Thoracic aorta (tissue), 2 donors: ENCODE data around the gene PHF21B. TPM values are rescaled to one million over a fixed set of nuclear protein-coding genes. Genes with fewer than 3 reads are reported as not detected.

Experiments used
- ATAC-seq: fragments of 150-250 bp; one replicate; pipeline ENCODE4 v1.8.0; 2017; ENCODE audit warnings: low read depth; ENCODE audit not compliant: insufficient number of reproducible peaks, low FRiP score
- DNase-seq: peaks from one replicate; pipeline ENCODE4 v3.0.0-alpha.2; 2020; ENCODE audit warnings: low spot score
- H3K27ac ChIP-seq, 2 donors: fragments of 200-600 bp; sonication (generic); 1 replicate in 1 of 2; 2 replicates in 1 of 2; pipeline ENCODE4 v1.5.1; 2016; ENCODE audit warnings: mild to moderate bottlenecking in 2 of 2, moderate library complexity in 2 of 2
- H3K27me3 ChIP-seq: fragments of 200-600 bp; sonication (generic); replicated peaks from 2 replicates; pipeline ENCODE4 v1.6.0; 2016; ENCODE audit warnings: mild to moderate bottlenecking; ENCODE audit not compliant: insufficient read depth
- H3K36me3 ChIP-seq: fragments of 200-600 bp; sonication (generic); one replicate; pipeline ENCODE4 v1.5.1; 2016
- H3K4me1 ChIP-seq, 2 donors: fragments of 200-600 bp; sonication (generic); 1 replicate in 1 of 2; 2 replicates in 1 of 2; pipeline versions ENCODE4 v1.5.1 to v1.6.0; 2016; ENCODE audit warnings: low read depth in 2 of 2, mild to moderate bottlenecking in 1 of 2; ENCODE audit not compliant: control insufficient read depth in 1 of 2
- H3K4me3 ChIP-seq: fragments of 200-600 bp; sonication (generic); 2 replicates; pipeline ENCODE4 v1.5.1; 2016; ENCODE audit warnings: mild to moderate bottlenecking
- H3K9me3 ChIP-seq: fragments of 200-600 bp; sonication (generic); 2 replicates; pipeline ENCODE4 v1.5.1; 2016
- CTCF ChIP-seq: fragments of 200-600 bp; sonication (generic); IDR thresholded peaks from one replicate; pipeline ENCODE4 v1.5.1; 2019; ENCODE audit warnings: antibody characterized with exemption
- total RNA-seq, 2 donors: library from RNA; depleted of rRNA; stranded (reverse); fragments of >200 nt; gene quantifications; one replicate each; pipeline versions ENCODE4 v1.1.0 to v1.2.3, GENCODE V29; 2016

The PHF21B gene
- total RNA-seq, 2 donors from 2014 or later, result 2.1 TPM; not detected in 1

GRCh38 chr22:44885806-44886360, 123.9 kb downstream of the PHF21B start:
- DNase-seq, result no peak
- no peaks in the 10 kb centered on the region for H3K36me3 ChIP-seq
- H3K27me3 ChIP-seq, result no peaks in the 10 kb centered on the region
- no peaks in the 10 kb centered on the region for H3K9me3 ChIP-seq
- ATAC-seq, result no peak
- H3K4me3 ChIP-seq, result no peak overlapping the region
- no peak overlapping the region for H3K27ac ChIP-seq
- no peaks in the 10 kb centered on the region for H3K4me1 ChIP-seq
- TF ChIP-seq CTCF, result no peak

GRCh38 chr22:44884968-44885805, 124.6 kb downstream of the PHF21B start:
- ATAC-seq, result no peak
- no peak overlapping the region for H3K4me3 ChIP-seq
- H3K9me3 ChIP-seq, result no peaks in the 10 kb centered on the region
- no peak for TF ChIP-seq CTCF
- no peaks in the 10 kb centered on the region for H3K27me3 ChIP-seq
- no peak overlapping the region for H3K27ac ChIP-seq
- DNase-seq, result no peak
- no peaks in the 10 kb centered on the region for H3K4me1 ChIP-seq
- H3K36me3 ChIP-seq, result no peaks in the 10 kb centered on the region

GRCh38 chr22:44884562-44884961, 125.2 kb downstream of the PHF21B start:
- Histone ChIP-seq H3K4me3 (no peak overlapping the region), H3K9me3 (no peaks in the 10 kb centered on the region), H3K36me3 (no peaks in the 10 kb centered on the region), H3K27me3 (no peaks in the 10 kb centered on the region), H3K4me1 (no peaks in the 10 kb centered on the region), H3K27ac (no peak overlapping the region)
- DNase-seq (no peak), ATAC-seq (no peak)
- TF ChIP-seq CTCF, result no peak

GRCh38 chr22:44883011-44883421, 126.8 kb downstream of the PHF21B start:
- Histone ChIP-seq H3K9me3 (no peaks in the 10 kb centered on the region), H3K4me3 (no peak overlapping the region), H3K27me3 (no peaks in the 10 kb centered on the region), H3K27ac (no peak overlapping the region), H3K36me3 (no peaks in the 10 kb centered on the region), H3K4me1 (no peaks in the 10 kb centered on the region)
- ATAC-seq (no peak), DNase-seq (no peak)
- TF ChIP-seq CTCF, result no peak

- Histone ChIP-seq H3K4me3 (no peak overlapping the region), H3K36me3 (no peaks in the 10 kb centered on the region), H3K27ac (no peak overlapping the region), H3K9me3 (no peaks in the 10 kb centered on the region), H3K4me1 (no peaks in the 10 kb centered on the region), H3K27me3 (no peaks in the 10 kb centered on the region)
- ATAC-seq, result no peak
- DNase-seq, result no peak
- no peak for TF ChIP-seq CTCF
These were observed 127.4 kb downstream of the PHF21B start for GRCh38 chr22:44882226-44882905.
